Measurements from ENCODE around the gene SCML1.

The SCML1 gene

DNA sequence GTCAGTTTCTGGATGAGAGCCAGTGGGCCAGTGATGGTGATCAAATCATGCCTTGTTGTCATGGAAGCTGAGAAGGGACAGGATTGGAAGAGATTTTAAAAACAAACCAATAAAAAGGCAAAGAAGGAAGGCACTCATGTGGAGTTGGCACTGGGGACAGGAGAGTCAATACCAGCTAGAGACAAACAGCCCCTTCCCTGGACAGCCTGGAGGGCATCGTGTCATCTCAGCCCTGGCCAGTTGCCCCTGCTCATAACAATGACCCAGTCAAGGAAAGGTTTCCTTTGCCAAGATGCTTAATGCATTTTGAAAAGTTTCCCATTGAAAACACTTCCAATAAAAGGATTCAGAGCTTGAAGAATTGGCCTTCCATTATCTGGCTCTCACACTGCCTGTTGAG, 55.5 kb downstream of the SCML1 start:
- DNase-seq (ENCODE audit: low spot score) = no peak

DNA sequence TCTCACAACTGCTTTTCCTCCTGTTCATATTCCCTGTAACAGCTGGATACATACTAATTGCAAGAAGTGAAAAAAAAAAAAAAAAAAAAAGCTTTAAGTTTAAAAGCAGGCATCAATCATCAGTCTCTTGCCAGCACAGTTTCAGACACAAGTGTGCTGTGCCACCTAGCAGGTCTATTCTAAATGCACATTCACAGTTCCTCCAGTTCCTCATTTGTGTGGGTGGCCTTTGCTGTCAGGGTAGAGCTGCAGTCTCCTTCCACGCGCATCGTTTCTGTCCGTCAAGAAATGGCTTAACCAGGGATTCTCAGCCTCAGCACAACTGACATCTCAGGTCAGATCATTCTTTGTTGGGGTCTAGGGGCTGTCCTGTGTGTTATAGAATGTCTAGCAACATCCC, 61.6 kb downstream of the SCML1 start:
- DNase-seq (ENCODE audit: low spot score) = no peak

DNA sequence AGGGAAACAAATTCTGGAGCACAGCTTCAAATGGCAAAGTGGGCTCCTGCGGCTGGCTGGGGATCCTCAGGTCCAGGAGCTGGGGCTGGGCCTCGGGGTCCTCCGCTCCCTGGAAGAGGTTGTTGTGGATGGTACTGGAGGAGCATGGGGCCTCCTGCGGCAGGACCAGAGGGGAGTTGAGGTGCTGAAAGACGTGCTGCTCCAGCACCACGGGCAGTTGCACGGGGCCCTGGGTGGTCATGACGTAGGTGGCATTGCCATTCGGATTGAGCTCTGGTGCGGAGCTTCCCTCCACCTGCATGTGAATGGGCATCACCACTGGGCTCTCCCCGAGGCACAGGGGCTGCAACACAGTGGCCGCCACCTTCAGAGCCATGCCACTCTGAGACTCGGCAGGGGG, 64.1 kb downstream of the SCML1 start:
- no peak for DNase-seq (ENCODE audit: low spot score)

DNA sequence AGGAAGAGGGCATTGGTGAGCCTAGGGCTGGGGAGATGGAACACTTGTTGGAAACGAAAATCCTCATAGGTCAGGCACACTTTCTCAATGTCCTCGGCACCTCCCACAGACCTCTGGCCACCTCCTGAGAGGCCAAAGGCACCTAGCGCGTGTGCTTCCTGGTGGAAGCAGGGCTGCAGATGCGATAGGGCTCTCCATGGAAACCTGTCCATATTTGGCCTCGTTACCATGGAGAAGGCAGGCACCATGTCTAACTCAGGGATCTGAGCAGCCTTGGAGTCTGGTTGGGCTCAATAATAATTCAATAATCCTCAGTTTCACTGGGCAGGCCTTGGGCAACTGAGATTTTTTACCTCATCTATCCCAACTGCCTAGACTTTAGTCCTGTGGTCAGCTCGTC, 65.5 kb downstream of the SCML1 start:
- DNase-seq (ENCODE audit: low spot score) = no peak

DNA sequence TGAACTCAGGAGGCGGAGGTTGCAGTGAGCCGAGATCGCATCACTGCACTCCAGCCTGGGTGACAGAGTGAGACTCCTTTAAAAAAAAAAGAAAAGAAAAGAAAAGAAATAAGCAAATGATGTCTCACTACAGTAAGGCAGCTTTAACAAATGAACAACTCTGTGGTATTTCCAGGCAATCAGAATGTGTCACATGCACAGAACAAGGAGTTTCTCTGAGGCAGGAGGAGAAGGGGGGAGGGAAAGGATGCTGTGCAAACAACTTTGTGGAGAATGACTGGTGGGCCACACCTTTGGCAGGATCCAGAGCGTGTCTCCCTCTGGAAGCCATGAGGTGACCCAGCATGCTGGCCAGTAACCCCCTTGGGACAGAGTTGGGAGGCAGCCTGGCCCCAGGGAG, 66.2 kb downstream of the SCML1 start:
- no peak for DNase-seq (ENCODE audit: low spot score)

Data from CD4-positive, alpha-beta T cell treated with Interleukin-2 at 100 ng/mL for 4 hours (primary cell).